GM12878 (cell line): ENCODE data around the gene PRLH.

Experiments used
- BCL11A ChIP-seq: IDR thresholded peaks from 2 replicates; pipeline ENCODE4 v1.6.1; 2011; ENCODE audit warnings: low read depth, low read length
- CREM ChIP-seq: IDR thresholded peaks from 2 replicates; pipeline ENCODE4 v1.6.1; 2014; ENCODE audit warnings: antibody characterized with exemption, low read depth
- CTCF ChIP-seq, 3 experiments: IDR thresholded peaks in 2 of 3; conservative IDR thresholded peaks in 1 of 3; 2 replicates each; pipeline ENCODE4 v1.5.1; 2011; ENCODE audit warnings: low read depth in 3 of 3, low read length in 3 of 3, mild to moderate bottlenecking in 3 of 3, control low read depth in 2 of 3, moderate library complexity in 2 of 3, inconsistent platforms in 1 of 3, mixed read lengths in 1 of 3; ENCODE audit not compliant: control insufficient read depth in 2 of 3, insufficient read depth in 1 of 3; ENCODE audit errors: extremely low read depth in 1 of 3
- JUND ChIP-seq: IDR thresholded peaks from 2 replicates; pipeline ENCODE4 v1.6.1; 2012; ENCODE audit warnings: low read depth, mild to moderate bottlenecking, low read length, improper control_type of control experiment, moderate library complexity
- NR2C2 ChIP-seq: IDR thresholded peaks from 2 replicates; pipeline ENCODE4 v1.6.1; 2011; ENCODE audit warnings: borderline replicate concordance, low read depth; ENCODE audit not compliant: control insufficient read depth, insufficient read length
- POLR2AphosphoS5 ChIP-seq: IDR thresholded peaks from 2 replicates; pipeline ENCODE4 v1.6.1; 2011; ENCODE audit warnings: mild to moderate bottlenecking, low read length, inconsistent platforms
- REST ChIP-seq: IDR thresholded peaks from 2 replicates; pipeline ENCODE4 v1.6.1; 2012; ENCODE audit warnings: mild to moderate bottlenecking, low read depth, low read length
- SRF ChIP-seq, 2 experiments: IDR thresholded peaks; 2 replicates each; pipeline ENCODE4 v1.6.1; 2011; ENCODE audit warnings: low read depth in 2 of 2, low read length in 2 of 2, mild to moderate bottlenecking in 1 of 2, moderate library complexity in 1 of 2

DNA sequence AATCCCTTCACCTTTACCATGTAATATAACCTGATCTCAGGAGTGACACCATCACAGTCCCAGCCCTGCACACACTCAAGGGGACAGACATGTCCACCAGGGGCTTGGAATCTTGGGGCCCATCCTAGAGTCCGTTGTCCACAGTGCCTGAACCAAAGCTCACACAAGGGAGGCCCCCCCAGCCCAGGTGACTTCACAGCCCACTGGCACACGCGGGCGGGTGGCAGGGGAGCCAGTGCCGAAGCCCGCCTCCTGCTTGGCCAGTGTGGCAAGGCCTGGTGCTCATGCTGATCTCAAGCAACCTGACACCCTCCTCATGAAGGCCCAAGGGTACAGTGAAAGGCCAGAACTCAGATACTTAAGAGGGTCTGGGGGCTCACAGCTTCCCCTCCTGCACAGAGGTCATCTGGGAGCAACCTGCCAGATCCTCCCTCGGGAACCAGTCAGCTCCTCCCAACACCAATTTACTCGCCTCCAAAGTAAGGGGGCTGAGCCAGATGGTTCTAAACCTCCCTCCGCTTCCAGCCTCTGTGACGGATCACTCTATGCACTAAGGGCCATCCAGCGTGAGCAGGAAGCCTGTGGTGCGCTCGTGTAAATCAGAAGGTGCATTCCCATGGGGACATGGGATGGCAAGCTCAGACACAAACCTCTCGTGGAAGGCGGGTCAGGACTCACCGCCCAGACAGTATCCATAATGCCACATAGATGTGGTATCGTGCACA is 27.4 kb downstream of the PRLH start:
- TF ChIP-seq SRF (IDR thresholded peaks at IDR 0.05; ENCODE audit: low read depth in 2 of 2, low read length in 2 of 2) (no peak), CTCF (IDR thresholded peaks at IDR 0.05 in 2 of 3, conservative IDR thresholded peaks at IDR 0.05 in 1 of 3; ENCODE audit: control insufficient read depth in 2 of 3, extremely low read depth in 1 of 3, insufficient read depth in 1 of 3, low read depth in 3 of 3, low read length in 3 of 3) (no peak), JUND (no peak), POLR2AphosphoS5 (no peak), CREM (no peak), REST (no peak), NR2C2 (no peak), BCL11A (no peak)
